HFFc6 (cell line): ENCODE data around the gene RHBDD2. TPM values are rescaled to one million over a fixed set of nuclear protein-coding genes. Genes with fewer than 3 reads are reported as not detected.

Experiments used
- DNase-seq: peaks from one replicate; pipeline ENCODE4 v3.0.0-alpha.2; 2018
- H3K27ac Mint-ChIP-seq: 2 replicates; pipeline ENCODE4 v1.8.0; 2020; ENCODE audit warnings: mild to moderate bottlenecking, mixed read lengths
- H3K27me3 Mint-ChIP-seq: 2 replicates; pipeline ENCODE4 v1.8.0; 2021; ENCODE audit warnings: mild to moderate bottlenecking, moderate library complexity, mixed read lengths; ENCODE audit not compliant: insufficient read depth
- H3K36me3 Mint-ChIP-seq: 2 replicates; pipeline ENCODE4 v1.8.0; 2021; ENCODE audit warnings: low read depth, mixed read lengths
- H3K4me1 Mint-ChIP-seq: 2 replicates; pipeline ENCODE4 v1.8.0; 2020; ENCODE audit warnings: low read depth, mixed read lengths
- H3K4me3 Mint-ChIP-seq: 2 replicates; pipeline ENCODE4 v1.8.0; 2020; ENCODE audit warnings: mild to moderate bottlenecking, moderate library complexity, mixed read lengths
- H3K9me3 Mint-ChIP-seq: 2 replicates; pipeline ENCODE4 v1.8.0; 2020; ENCODE audit warnings: mild to moderate bottlenecking, mixed read lengths
- CTCF ChIP-seq: fragments of 200-600 bp; sonication (generic); IDR thresholded peaks from 2 replicates; pipeline ENCODE4 v1.5.0; 2021; ENCODE audit warnings: antibody characterized with exemption, mild to moderate bottlenecking
- total RNA-seq, 6 experiments: library from RNA; stranded (reverse); fragmentation: NEBNext Ultra II Directional; extraction: Animal tissue kit (Norgen Biotek cat#: 25700); gene quantifications; 2 replicates in 1 of 6; 3 replicates in 5 of 6; pipeline ENCODE4 v1.2.3, GENCODE V29; 2021

The RHBDD2 gene
- total RNA-seq, 6 experiments from 2014 or later: 44.1 to 57.3 (median 47.3) TPM

GRCh38 chr7:75914169-75914654 lies 35.4 kb downstream of the RHBDD2 start:
- Mint-ChIP-seq H3K9me3 (no peaks in the 10 kb centered on the region), H3K4me3 (peak overlapping the region; percentile 91), H3K36me3 (no peaks in the 10 kb centered on the region), H3K27ac (peak overlapping the region; percentile 91), H3K27me3 (peaks cover 3% of the 10 kb centered on the region), H3K4me1 (peaks cover 18% of the 10 kb centered on the region)
- no peak for TF ChIP-seq CTCF
- no peak for DNase-seq

GRCh38 chr7:75914655-75915415 lies 36.0 kb downstream of the RHBDD2 start, which contains the start of gene POR:
TSS of gene POR (plus strand) at chr7:75915155. CDS start at chr7:75954002, 38,847 bp downstream.
- H3K9me3 Mint-ChIP-seq: no peaks in the 10 kb centered on the region
- H3K27me3 Mint-ChIP-seq: peaks cover 3% of the 10 kb centered on the region
- peak; percentile 64 for TF ChIP-seq CTCF
- H3K27ac Mint-ChIP-seq: peak within 1 kb of the TSS; percentile 91
- no peaks in the 10 kb centered on the region for H3K36me3 Mint-ChIP-seq
- DNase-seq: peak; percentile 89
- peak within 1 kb of the TSS; percentile 91 for H3K4me3 Mint-ChIP-seq
- H3K4me1 Mint-ChIP-seq: peaks cover 18% of the 10 kb centered on the region

GRCh38 chr7:75915416-75916156 lies 36.8 kb downstream of the RHBDD2 start:
- peak overlapping the region; percentile 91 for H3K4me3 Mint-ChIP-seq
- peaks cover 24% of the 10 kb centered on the region for H3K4me1 Mint-ChIP-seq
- peak overlapping the region; percentile 35 for H3K27ac Mint-ChIP-seq
- no peak for DNase-seq
- no peaks in the 10 kb centered on the region for H3K9me3 Mint-ChIP-seq
- no peaks in the 10 kb centered on the region for H3K36me3 Mint-ChIP-seq
- no peak for TF ChIP-seq CTCF
- peaks cover 3% of the 10 kb centered on the region; the same call in 1 of the 2 replicates for H3K27me3 Mint-ChIP-seq

- TF ChIP-seq CTCF: no peak
- Mint-ChIP-seq H3K4me1 (peaks cover 27% of the 10 kb centered on the region), H3K9me3 (no peaks in the 10 kb centered on the region), H3K36me3 (no peaks in the 10 kb centered on the region), H3K27ac (peak overlapping the region; percentile 35; the same call in 1 of the 2 replicates), H3K27me3 (no peaks in the 10 kb centered on the region), H3K4me3 (peak overlapping the region; percentile 91)
- no peak for DNase-seq
Observed at GRCh38 chr7:75916259-75916658, 37.4 kb downstream of the RHBDD2 start.

GRCh38 chr7:75916685-75917634 lies 38.1 kb downstream of the RHBDD2 start:
- H3K27me3 Mint-ChIP-seq: peaks cover 2% of the 10 kb centered on the region; the same call in 1 of the 2 replicates
- H3K4me1 Mint-ChIP-seq: peaks cover 27% of the 10 kb centered on the region
- peaks cover 5% of the 10 kb centered on the region; the same call in 1 of the 2 replicates for H3K36me3 Mint-ChIP-seq
- no peak overlapping the region for H3K27ac Mint-ChIP-seq
- no peak for DNase-seq
- H3K9me3 Mint-ChIP-seq: no peaks in the 10 kb centered on the region
- H3K4me3 Mint-ChIP-seq: peak overlapping the region; percentile 91; the same call in 1 of the 2 replicates
- TF ChIP-seq CTCF: no peak
